Endothelial cell of umbilical vein (primary cell): Measurements from ENCODE around the gene ANKRD34B.

Source experiments
- CTCF ChIP-seq, 2 donors: IDR thresholded peaks; 1 replicate in 1 of 2; 2 replicates in 1 of 2; pipeline ENCODE4 v1.5.1; 2011; ENCODE audit warnings: low read length in 2 of 2, mild to moderate bottlenecking in 2 of 2, moderate library complexity in 2 of 2, control low read depth in 1 of 2, inconsistent platforms in 1 of 2, low read depth in 1 of 2; ENCODE audit not compliant: insufficient read depth in 1 of 2; ENCODE audit errors: extremely low read depth in 1 of 2
- EZH2 ChIP-seq: IDR thresholded peaks from 2 replicates; pipeline ENCODE4 v1.6.1; 2012; ENCODE audit warnings: borderline replicate concordance, low read depth, mild to moderate bottlenecking, moderate library complexity, low read length, inconsistent platforms; ENCODE audit not compliant: severe bottlenecking
- GATA2 ChIP-seq: IDR thresholded peaks from 2 replicates; pipeline ENCODE4 v1.7.0; 2011; ENCODE audit warnings: low read depth, mild to moderate bottlenecking, moderate library complexity, mixed read lengths, low read length; ENCODE audit not compliant: insufficient read length, insufficient read depth
- JUN ChIP-seq: IDR thresholded peaks from 2 replicates; pipeline ENCODE4 v1.6.1; 2011; ENCODE audit warnings: borderline replicate concordance, low read depth; ENCODE audit not compliant: insufficient read length, insufficient read depth
- MYC ChIP-seq: IDR thresholded peaks from one replicate; pipeline ENCODE4 v1.6.1; 2011; ENCODE audit warnings: mild to moderate bottlenecking, low read depth, low read length
- POLR2A ChIP-seq: IDR thresholded peaks from 2 replicates; pipeline ENCODE4 v1.6.1; 2012; ENCODE audit warnings: low read depth, mild to moderate bottlenecking, control low read depth, low read length
- POLR2AphosphoS5 ChIP-seq: IDR thresholded peaks from 2 replicates; pipeline ENCODE4 v1.6.1; 2012; ENCODE audit warnings: low read depth, mild to moderate bottlenecking, control low read depth, low read length, moderate library complexity; ENCODE audit not compliant: insufficient read depth

GRCh38 chr5:80592761-80593160 is 22.7 kb upstream of the ANKRD34B start:
- TF ChIP-seq JUN (no peak), CTCF (IDR thresholded peaks at IDR 0.05; ENCODE audit: extremely low read depth in 1 of 2, insufficient read depth in 1 of 2, low read depth in 1 of 2, low read length in 2 of 2) (no peak), POLR2A (no peak), MYC (no peak), POLR2AphosphoS5 (no peak), GATA2 (no peak), EZH2 (no peak)
